GM19043 (cell line): ENCODE data around the gene CCNC.

Experiments
- ATAC-seq: cut with Tn5 transposase; IDR thresholded peaks from one replicate; pipeline ENCODE4 v1.9.1; 2021; ENCODE audit warnings: low read depth; ENCODE audit not compliant: unreplicated experiment

The CCNC gene

GRCh38 chr6:99550046-99550748 is 18.3 kb downstream of the CCNC start:
- ATAC-seq, result no peak

GRCh38 chr6:99548706-99549105 is 19.8 kb downstream of the CCNC start:
- ATAC-seq, result no peak

- ATAC-seq, result no peak
These were observed 20.9 kb downstream of the CCNC start for GRCh38 chr6:99547526-99547925.

GRCh38 chr6:99545442-99545841 is 23.0 kb downstream of the CCNC start:
- no peak for ATAC-seq

- ATAC-seq, result no peak
These were observed 24.5 kb downstream of the CCNC start for GRCh38 chr6:99543968-99544367.

GRCh38 chr6:99530627-99531026 is 37.8 kb downstream of the CCNC start:
- ATAC-seq, result no peak

GRCh38 chr6:99522531-99522930 is 45.9 kb downstream of the CCNC start:
- ATAC-seq, result no peak

- ATAC-seq, result peak; percentile 23
These were observed 46.8 kb downstream of the CCNC start for GRCh38 chr6:99521633-99522151.

- ATAC-seq, result peak; percentile 90
These were observed 47.4 kb downstream of the CCNC start for GRCh38 chr6:99520855-99521632.

GRCh38 chr6:99519446-99519845 is 49.0 kb downstream of the CCNC start:
- no peak for ATAC-seq

- no peak for ATAC-seq
These were observed 54.4 kb downstream of the CCNC start for GRCh38 chr6:99514089-99514488.

GRCh38 chr6:99512033-99512432 is 56.4 kb downstream of the CCNC start:
- ATAC-seq, result no peak

GRCh38 chr6:99507648-99508047 is 60.8 kb downstream of the CCNC start:
- ATAC-seq, result no peak

- ATAC-seq, result no peak
These were observed 66.7 kb downstream of the CCNC start for GRCh38 chr6:99501762-99502161.

GRCh38 chr6:99498421-99498820 is 70.0 kb downstream of the CCNC start:
- no peak for ATAC-seq

GRCh38 chr6:99495466-99495865 is 73.0 kb downstream of the CCNC start:
- no peak for ATAC-seq
